ENCODE data around the gene ELAC2.

Gene ELAC2

GRCh38 chr17:12964840-12965239 lies 53.0 kb downstream of the ELAC2 start:
- H3K4me3 ChIP-seq (ENCODE audit: control insufficient read depth, low read depth, low read length): no peak overlapping the region
- TF ChIP-seq CTCF (conservative IDR thresholded peaks at IDR 0.05; ENCODE audit: control insufficient read depth, insufficient read depth, low read depth, low read length): no peak
- DNase-seq (ENCODE audit: low read depth): no peak

GRCh38 chr17:12964162-12964561 lies 53.7 kb downstream of the ELAC2 start:
- DNase-seq (ENCODE audit: low read depth): no peak
- TF ChIP-seq CTCF (conservative IDR thresholded peaks at IDR 0.05; ENCODE audit: control insufficient read depth, insufficient read depth, low read depth, low read length): no peak
- no peak overlapping the region for H3K4me3 ChIP-seq (ENCODE audit: control insufficient read depth, low read depth, low read length)

GRCh38 chr17:12963505-12963904 lies 54.3 kb downstream of the ELAC2 start:
- H3K4me3 ChIP-seq (ENCODE audit: control insufficient read depth, low read depth, low read length): no peak overlapping the region
- TF ChIP-seq CTCF (conservative IDR thresholded peaks at IDR 0.05; ENCODE audit: control insufficient read depth, insufficient read depth, low read depth, low read length): no peak

GRCh38 chr17:12961655-12962054 lies 56.2 kb downstream of the ELAC2 start:
- H3K4me3 ChIP-seq (ENCODE audit: control insufficient read depth, low read depth, low read length): no peak overlapping the region
- TF ChIP-seq CTCF (conservative IDR thresholded peaks at IDR 0.05; ENCODE audit: control insufficient read depth, insufficient read depth, low read depth, low read length): no peak
- no peak for DNase-seq (ENCODE audit: low read depth)

More at GRCh38 chr17:12963505-12963904, 54.3 kb downstream of the ELAC2 start:
- DNase-seq (ENCODE audit: low read depth): no peak

- TF ChIP-seq CTCF (conservative IDR thresholded peaks at IDR 0.05; ENCODE audit: control insufficient read depth, insufficient read depth, low read depth, low read length): no peak
- DNase-seq (ENCODE audit: low read depth): peak; percentile 88
- H3K4me3 ChIP-seq (ENCODE audit: control insufficient read depth, low read depth, low read length): no peak overlapping the region
Measured at GRCh38 chr17:12959441-12959840, 58.4 kb downstream of the ELAC2 start.

- DNase-seq (ENCODE audit: low read depth): peak; percentile 89
- TF ChIP-seq CTCF (conservative IDR thresholded peaks at IDR 0.05; ENCODE audit: control insufficient read depth, insufficient read depth, low read depth, low read length): no peak
- H3K4me3 ChIP-seq (ENCODE audit: control insufficient read depth, low read depth, low read length): no peak overlapping the region
Measured at GRCh38 chr17:12958786-12959185, 59.0 kb downstream of the ELAC2 start.

- no peak for DNase-seq (ENCODE audit: low read depth)
- TF ChIP-seq CTCF (conservative IDR thresholded peaks at IDR 0.05; ENCODE audit: control insufficient read depth, insufficient read depth, low read depth, low read length): no peak
- no peak overlapping the region for H3K4me3 ChIP-seq (ENCODE audit: control insufficient read depth, low read depth, low read length)
Measured at GRCh38 chr17:12955521-12955920, 62.3 kb downstream of the ELAC2 start.
